Activated naive CD4-positive, alpha-beta T cell treated with Interleukin-2 at 50 U/mL for 16 hours (primary cell): Measurements from ENCODE around the gene B4GALNT1.
"Not testable (repeated sequence)": the region's sequence is repeated elsewhere in the genome, so short reads cannot be mapped to it uniquely, and the experiment has no call there.

Experiments
- DNase-seq: peaks from one replicate; pipeline ENCODE4 v3.0.0-alpha.2; 2020

B4GALNT1 gene

GRCh38 chr12:57606821-57607220, 26.2 kb downstream of the B4GALNT1 start:
- no peak for DNase-seq

GRCh38 chr12:57606399-57606798, 26.6 kb downstream of the B4GALNT1 start:
- DNase-seq = no peak

GRCh38 chr12:57605811-57606311, 27.1 kb downstream of the B4GALNT1 start:
- DNase-seq = no peak

- no peak for DNase-seq
Observed at GRCh38 chr12:57604992-57605810, 27.8 kb downstream of the B4GALNT1 start.

GRCh38 chr12:57604454-57604991, 28.5 kb downstream of the B4GALNT1 start, which contains the start of gene DTX3:
Gene DTX3, plus strand, starts transcription at chr12:57604824. Its CDS starts 1,694 bp downstream, at chr12:57606518.
- DNase-seq = peak; percentile 44

- no peak for DNase-seq
Observed at GRCh38 chr12:57603815-57604453, 29.1 kb downstream of the B4GALNT1 start.

- DNase-seq = no peak
Observed at GRCh38 chr12:57603324-57603723, 29.7 kb downstream of the B4GALNT1 start.

GRCh38 chr12:57602544-57602943, 30.5 kb downstream of the B4GALNT1 start:
- DNase-seq = no peak

- DNase-seq = no peak
Observed at GRCh38 chr12:57600395-57600794, 32.6 kb downstream of the B4GALNT1 start.

- no peak for DNase-seq
Observed at GRCh38 chr12:57593187-57593586, 39.8 kb downstream of the B4GALNT1 start.

- no peak for DNase-seq
Observed at GRCh38 chr12:57592551-57593165, 40.3 kb downstream of the B4GALNT1 start.

- DNase-seq = no peak
Observed at GRCh38 chr12:57591782-57592325, 41.1 kb downstream of the B4GALNT1 start.

GRCh38 chr12:57590864-57591781, 41.9 kb downstream of the B4GALNT1 start, which contains the start of gene PIP4K2C:
Gene PIP4K2C, plus strand, starts transcription at chr12:57591192. Its CDS starts 98 bp downstream, at chr12:57591290.
- peak; percentile 81 for DNase-seq

GRCh38 chr12:57590479-57590863, 42.5 kb downstream of the B4GALNT1 start:
- no peak for DNase-seq

GRCh38 chr12:57588951-57589610, 43.9 kb downstream of the B4GALNT1 start:
- not testable (repeated sequence) for DNase-seq

- no peak for DNase-seq
Observed at GRCh38 chr12:57586832-57587429, 46.1 kb downstream of the B4GALNT1 start.

GRCh38 chr12:57586128-57586527, 46.9 kb downstream of the B4GALNT1 start:
- DNase-seq = no peak

GRCh38 chr12:57585156-57585555, 47.8 kb downstream of the B4GALNT1 start:
- DNase-seq = no peak

GRCh38 chr12:57584690-57585089, 48.3 kb downstream of the B4GALNT1 start:
- DNase-seq = no peak

- DNase-seq = no peak
Observed at GRCh38 chr12:57584050-57584449, 49.0 kb downstream of the B4GALNT1 start.
